GM19099 (cell line): ENCODE data around the gene BTBD19.

Experiments used
- POLR2A ChIP-seq: IDR thresholded peaks from 3 replicates; pipeline ENCODE4 v1.6.1; 2011; ENCODE audit warnings: low read depth; ENCODE audit not compliant: insufficient read length; ENCODE audit errors: extremely low read depth

BTBD19 gene

DNA sequence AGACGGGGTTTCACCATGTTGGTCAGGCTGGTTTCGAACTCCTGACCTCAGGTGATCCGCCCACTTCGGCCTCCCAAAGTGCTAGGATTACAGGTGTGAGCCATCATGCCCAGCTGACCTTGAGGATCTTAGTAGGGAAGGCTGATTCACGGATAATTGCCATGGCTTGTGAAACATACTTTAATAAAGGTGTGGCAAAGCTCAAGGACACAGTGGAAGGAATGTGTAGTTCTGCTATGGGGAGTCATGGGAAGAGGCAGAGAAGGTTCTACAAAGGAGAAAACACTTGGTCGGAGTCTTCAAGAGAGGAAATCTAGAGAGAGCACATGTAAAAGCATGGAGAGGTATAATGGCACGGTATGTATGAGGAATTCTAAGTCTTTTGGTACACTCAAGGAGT lies 47.4 kb downstream of the BTBD19 start:
- TF ChIP-seq POLR2A, result no peak

DNA sequence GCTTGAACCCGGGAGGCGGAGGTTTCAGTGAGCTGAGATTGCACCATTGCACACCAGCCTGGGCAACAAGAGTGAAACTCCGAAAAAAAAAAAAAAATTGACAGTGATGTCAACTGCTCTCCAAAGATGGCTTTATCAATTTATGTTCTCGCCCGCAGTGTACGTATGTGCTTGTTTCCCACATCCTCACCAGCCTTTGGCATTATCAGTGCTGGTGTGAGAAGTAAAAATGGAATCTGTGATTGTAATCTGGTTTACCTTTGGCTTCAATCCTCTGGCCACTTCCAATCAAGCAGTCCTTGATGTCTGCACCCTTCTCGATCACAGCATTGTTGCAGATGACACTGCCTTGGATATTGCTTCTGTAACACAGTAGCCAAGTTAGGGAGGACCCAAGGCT lies 49.1 kb downstream of the BTBD19 start:
- TF ChIP-seq POLR2A, result no peak

DNA sequence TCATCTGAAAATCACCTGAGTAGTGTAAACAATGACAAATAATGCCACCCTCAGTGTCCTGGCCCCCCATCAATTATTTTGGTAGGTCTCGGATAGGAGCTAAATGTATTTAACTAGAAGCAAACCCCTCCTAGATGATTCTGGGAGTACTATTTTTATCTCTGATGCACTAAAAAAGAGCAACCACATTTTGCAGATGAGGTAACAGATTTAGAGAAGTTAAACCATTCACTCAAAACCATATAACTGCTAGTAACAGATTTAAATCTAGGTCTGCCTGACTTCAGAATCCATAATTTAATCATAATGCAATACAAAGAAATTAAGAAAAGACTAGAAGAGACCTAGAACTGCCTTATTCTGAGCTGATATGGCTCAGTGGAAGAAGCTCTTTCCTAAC lies 52.0 kb downstream of the BTBD19 start:
- no peak for TF ChIP-seq POLR2A

DNA sequence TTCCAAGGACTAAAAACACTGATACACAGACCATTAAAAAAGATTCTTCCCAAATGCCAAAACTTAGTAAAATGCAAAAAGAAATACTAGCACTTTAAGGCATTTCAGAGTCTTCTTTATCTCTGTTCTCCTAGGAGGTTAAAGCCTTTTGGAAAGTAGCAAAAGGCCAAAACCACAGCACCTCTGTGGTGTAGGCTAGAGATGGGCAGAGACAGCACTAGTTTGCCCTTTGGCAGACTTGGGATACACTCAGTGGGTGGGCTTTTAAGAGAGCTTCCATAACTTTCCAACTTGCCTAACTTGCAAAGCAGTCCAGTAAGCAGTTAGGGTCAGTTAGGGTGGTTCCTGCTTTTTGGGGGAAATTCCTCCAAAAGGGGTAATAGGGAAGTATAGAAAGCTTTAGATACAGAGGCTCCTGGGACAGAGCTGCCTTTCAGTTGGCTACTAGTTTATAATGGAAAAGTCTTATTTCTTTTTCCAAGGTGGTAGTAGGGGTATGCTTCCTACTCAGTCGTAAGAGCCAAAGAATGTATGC lies 52.6 kb downstream of the BTBD19 start:
- TF ChIP-seq POLR2A, result no peak

DNA sequence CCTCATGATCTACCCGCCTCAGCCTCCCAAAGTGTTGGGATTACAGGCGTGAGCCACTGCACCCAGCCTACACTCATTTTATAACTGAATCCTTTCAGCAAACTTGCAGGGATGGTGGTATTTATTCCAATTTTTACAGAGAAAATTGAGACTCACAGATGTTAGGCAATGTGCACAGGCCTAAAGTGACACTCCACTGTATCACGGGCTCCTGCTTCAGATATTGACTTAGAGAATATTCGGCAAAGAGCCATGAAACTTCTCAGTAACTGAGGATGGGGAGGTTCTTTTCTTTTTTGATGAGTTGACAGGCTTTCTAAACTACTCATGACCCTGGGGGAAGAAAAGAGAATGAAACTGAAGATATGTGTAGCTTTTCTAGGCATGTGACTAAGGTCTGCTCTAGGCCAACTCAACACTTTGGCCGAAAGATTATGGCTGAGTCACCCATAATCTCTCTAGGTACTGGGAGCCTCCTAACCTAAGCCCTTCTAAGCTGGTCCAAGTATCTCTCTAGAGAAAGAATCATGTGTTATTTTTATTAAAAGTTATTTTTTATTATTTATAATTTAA lies 54.6 kb downstream of the BTBD19 start:
- TF ChIP-seq POLR2A, result no peak
